HCT116 (cell line): ENCODE data around the gene NMU. TPM values are rescaled to one million over a fixed set of nuclear protein-coding genes. Genes with fewer than 3 reads are reported as not detected.
"Not testable (repeated sequence)": the region's sequence is repeated elsewhere in the genome, so short reads cannot be mapped to it uniquely, and the experiment has no call there.

Experiments
- ATAC-seq: fragments of 200-7000 bp; cut with Tn5 transposase; 2 replicates; pipeline ENCODE4 v1.9.1; 2020; ENCODE audit warnings: mild to moderate bottlenecking, moderate library complexity
- BruUV-seq: library from RNA; stranded (reverse); fragments of 400-500 nt; replicated peaks from 2 replicates; lab custom pipeline; 2021; lab: Mats Ljungman, UMichigan
- CTCF ChIA-PET: fragments of 300-600 bp; sonication (Branson Sonifier 250); formaldehyde crosslinking; loops from one replicate; lab custom pipeline; 2021; ENCODE audit warnings: antibody characterized with exemption; lab: Charles Lee
- POLR2A ChIA-PET: fragments of 300-600, 350-600 bp; sonication (Branson Sonifier 250); formaldehyde crosslinking; loops from one replicate; lab custom pipeline; 2021; ENCODE audit warnings: antibody characterized with exemption; lab: Charles Lee
- RAD21 ChIA-PET, 2 experiments: fragments of 300-600 bp; sonication (Branson Sonifier 250); formaldehyde crosslinking; loops; one replicate each; lab custom pipeline; 2023; ENCODE audit warnings: low total read pairs in 2 of 2; ENCODE audit not compliant: uncharacterized antibody in 2 of 2, unreplicated experiment in 2 of 2, low non-redundant PET in 1 of 2; lab: Charles Lee
- DNase-seq: peaks from one replicate; pipeline ENCODE4 v3.0.0-alpha.2; 2010; ENCODE audit warnings: low read depth, low spot score
- H2AFZ ChIP-seq: fragments of 200-600 bp; shearing (Covaris generic), sonication (generic); 2 replicates; pipeline ENCODE4 v1.6.1; 2017; ENCODE audit warnings: low read depth, mixed run types, mixed read lengths, antibody characterized with exemption, low read length; ENCODE audit not compliant: poor library complexity, severe bottlenecking
- H3K27ac ChIP-seq: 2 replicates; pipeline ENCODE4 v1.5.1; 2012; ENCODE audit warnings: low read depth, low read length
- H3K27me3 ChIP-seq: fragments of 200-600 bp; sonication (generic); 2 replicates; pipeline ENCODE4 v1.6.1; 2016; ENCODE audit warnings: mixed run types, low read length, mixed read lengths; ENCODE audit not compliant: insufficient read depth
- H3K36me3 ChIP-seq, 2 experiments: fragments of 200-500 bp in 1 of 2; fragments of 200-600 bp in 1 of 2; sonication (Bioruptor generic) in 1 of 2; sonication (generic) in 1 of 2; 2 replicates each; pipeline versions ENCODE4 v1.5.1 to v1.6.1; 2014 to 2016; ENCODE audit warnings: low read length in 2 of 2, inconsistent platforms in 1 of 2, mixed read lengths in 1 of 2, mixed run types in 1 of 2; ENCODE audit not compliant: insufficient read depth in 2 of 2, control insufficient read depth in 1 of 2
- H3K4me1 ChIP-seq, 2 experiments: fragments of 200-600 bp in 1 of 2; sonication (generic) in 1 of 2; 2 replicates each; pipeline versions ENCODE4 v1.5.1 to v1.6.1; 2012 to 2017; ENCODE audit warnings: low read length in 2 of 2, inconsistent platforms in 1 of 2, mild to moderate bottlenecking in 1 of 2, mixed read lengths in 1 of 2, mixed run types in 1 of 2, moderate library complexity in 1 of 2; ENCODE audit not compliant: insufficient read depth in 2 of 2, control insufficient read depth in 1 of 2
- H3K4me2 ChIP-seq: fragments of 200-600 bp; sonication (generic); 2 replicates; pipeline ENCODE4 v1.6.1; 2017; ENCODE audit warnings: mixed run types, low read length, mixed read lengths
- H3K4me3 ChIP-seq, 2 experiments: fragments of 200-600 bp in 1 of 2; sonication (generic) in 1 of 2; replicated peaks in 1 of 2; 2 replicates each; pipeline ENCODE4 v1.5.1; 2011 to 2016; ENCODE audit warnings: low read length in 2 of 2, control low read depth in 1 of 2, low read depth in 1 of 2, mild to moderate bottlenecking in 1 of 2, mixed read lengths in 1 of 2, mixed run types in 1 of 2
- H3K79me2 ChIP-seq: fragments of 200-600 bp; sonication (generic); 2 replicates; pipeline ENCODE4 v1.6.1; 2017; ENCODE audit warnings: mild to moderate bottlenecking, mixed run types, low read length, moderate library complexity, mixed read lengths; ENCODE audit not compliant: insufficient read depth
- H3K9ac ChIP-seq: fragments of 200-600 bp; sonication (generic); 2 replicates; pipeline ENCODE4 v1.6.1; 2016; ENCODE audit warnings: low read length, mixed read lengths
- H3K9me2 ChIP-seq: fragments of 200-600 bp; sonication (generic), shearing (Covaris generic); 2 replicates; pipeline ENCODE4 v1.6.1; 2017; ENCODE audit warnings: mixed run types, mild to moderate bottlenecking, moderate library complexity; ENCODE audit not compliant: insufficient read depth
- H3K9me3 ChIP-seq, 2 experiments: fragments of 200-500 bp in 1 of 2; fragments of 200-600 bp in 1 of 2; sonication (Bioruptor generic) in 1 of 2; sonication (generic) in 1 of 2; 2 replicates each; pipeline ENCODE4 v1.6.1; 2014 to 2017; ENCODE audit warnings: low read length in 2 of 2, mixed read lengths in 2 of 2, inconsistent platforms in 1 of 2, low read depth in 1 of 2, mild to moderate bottlenecking in 1 of 2, mixed run types in 1 of 2, moderate library complexity in 1 of 2; ENCODE audit not compliant: control insufficient read depth in 1 of 2, insufficient read depth in 1 of 2
- H4K20me1 ChIP-seq: fragments of 200-600 bp; sonication (generic), shearing (Covaris generic); 2 replicates; pipeline ENCODE4 v1.6.1; 2017; ENCODE audit warnings: mixed run types, mild to moderate bottlenecking, moderate library complexity; ENCODE audit not compliant: insufficient read depth
- CBX3 ChIP-seq: IDR thresholded peaks from 2 replicates; pipeline ENCODE4 v1.6.1; 2012; ENCODE audit warnings: low read depth
- CTCF ChIP-seq, 3 experiments: fragments of 200-600 bp in 1 of 3; sonication (generic) in 1 of 3; IDR thresholded peaks in 2 of 3; conservative IDR thresholded peaks in 1 of 3; 2 replicates each; pipeline ENCODE4 v1.5.1; 2012 to 2017; ENCODE audit warnings: low read depth in 2 of 3, low read length in 2 of 3, antibody characterized with exemption in 1 of 3, borderline replicate concordance in 1 of 3, control low read depth in 1 of 3, mild to moderate bottlenecking in 1 of 3, mixed read lengths in 1 of 3, mixed run types in 1 of 3, moderate library complexity in 1 of 3; ENCODE audit not compliant: insufficient read depth in 1 of 3
- EGR1 ChIP-seq: IDR thresholded peaks from 2 replicates; pipeline ENCODE4 v1.6.1; 2012; ENCODE audit warnings: low read depth
- EZH2phosphoT487 ChIP-seq: fragments of 200-600 bp; IDR thresholded peaks from 2 replicates; pipeline ENCODE4 v1.6.1; 2018; ENCODE audit warnings: antibody characterized with exemption, borderline replicate concordance
- FOSL1 ChIP-seq: IDR thresholded peaks from 2 replicates; pipeline ENCODE4 v1.6.1; 2012; ENCODE audit warnings: low read depth
- JUND ChIP-seq: IDR thresholded peaks from 2 replicates; pipeline ENCODE4 v1.6.1; 2012
- POLR2A ChIP-seq: IDR thresholded peaks from 2 replicates; pipeline ENCODE4 v1.7.0; 2011; ENCODE audit warnings: borderline replicate concordance; ENCODE audit not compliant: insufficient read depth, insufficient read length; ENCODE audit errors: extremely low read depth
- POLR2AphosphoS5 ChIP-seq: IDR thresholded peaks from 2 replicates; pipeline ENCODE4 v1.6.1; 2011; ENCODE audit warnings: mild to moderate bottlenecking, low read depth, low read length, moderate library complexity
- REST ChIP-seq: IDR thresholded peaks from 2 replicates; pipeline ENCODE4 v1.6.1; 2012; ENCODE audit warnings: low read depth
- SP1 ChIP-seq: IDR thresholded peaks from 2 replicates; pipeline ENCODE4 v1.6.1; 2012; ENCODE audit warnings: low read depth
- SRF ChIP-seq: IDR thresholded peaks from 2 replicates; pipeline ENCODE4 v1.6.1; 2012; ENCODE audit warnings: low read depth
- TCF7L2 ChIP-seq: IDR thresholded peaks from 2 replicates; pipeline ENCODE4 v1.7.0; 2011; ENCODE audit warnings: borderline replicate concordance, inconsistent platforms; ENCODE audit not compliant: insufficient read depth, insufficient read length; ENCODE audit errors: extremely low read depth
- YY1 ChIP-seq: IDR thresholded peaks from 2 replicates; pipeline ENCODE4 v1.6.1; 2011; ENCODE audit warnings: low read length, low read depth, moderate library complexity, mild to moderate bottlenecking; ENCODE audit not compliant: insufficient replicate concordance; ENCODE audit errors: extremely low read depth
- ZFX ChIP-seq: fragments of 450-650 bp; IDR thresholded peaks from 2 replicates; pipeline ENCODE4 v1.6.1; 2017
- intact Hi-C: fragments of 100-400 bp; cut with micrococcal nuclease; formaldehyde crosslinking; loops from 2 replicates; pipeline ENCODE4 v1.10.0; 2022
- total RNA-seq: library from RNA; stranded (reverse); gene quantifications from one replicate; pipeline ENCODE4 v1.2.1, GENCODE V29; 2021; ENCODE audit not compliant: unreplicated experiment
- TF ChIP-seq, protein P1 (sequence below): IDR thresholded peaks from 2 replicates; pipeline ENCODE4 v1.6.1; 2012

NMU gene
- total RNA-seq, 1 experiment from 2014 or later, result 81.1 TPM

DNA sequence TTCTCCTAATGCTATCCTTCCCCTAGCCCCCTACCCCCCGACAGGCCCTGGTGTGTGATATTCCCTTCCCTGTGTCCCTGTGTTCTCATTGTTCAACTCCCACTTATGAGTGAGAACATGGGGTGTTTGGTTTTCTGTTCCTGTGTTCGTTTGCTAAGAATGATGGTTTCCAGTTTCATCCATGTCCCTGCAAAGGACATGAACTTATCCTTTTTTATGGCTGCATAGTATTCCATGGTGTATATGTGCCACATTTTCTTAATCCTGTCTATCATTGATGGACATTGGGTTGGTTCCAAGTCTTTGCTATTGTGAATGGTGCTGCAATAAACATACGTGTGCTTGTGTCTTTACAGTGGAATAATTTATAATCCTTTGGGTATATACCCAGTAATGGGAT is 46.7 kb upstream of the NMU start:
- DNase-seq, POLR2A ChIA-PET, H3K9ac ChIP-seq, BruUV-seq, H3K4me1 ChIP-seq, RAD21 ChIA-PET, intact Hi-C loops, H3K4me3 ChIP-seq, H2AFZ ChIP-seq, H4K20me1 ChIP-seq, H3K4me2 ChIP-seq, H3K36me3 ChIP-seq, H3K9me3 ChIP-seq, H3K27ac ChIP-seq, H3K9me2 ChIP-seq, H3K27me3 ChIP-seq, ATAC-seq, H3K79me2 ChIP-seq, CTCF ChIA-PET: not testable (repeated sequence)

- POLR2A ChIA-PET, result no interaction called here
- BruUV-seq, result no TSS peak
- RAD21 ChIA-PET, result no interaction called here
- TF ChIP-seq JUND (no peak), SRF (no peak), CBX3 (no peak), TCF7L2 (no peak), EZH2phosphoT487 (no peak), YY1 (no peak), REST (no peak), FOSL1 (no peak), ZFX (no peak), POLR2AphosphoS5 (no peak), CTCF (IDR thresholded peaks at IDR 0.05 in 2 of 3, conservative IDR thresholded peaks at IDR 0.05 in 1 of 3; ENCODE audit: borderline replicate concordance in 1 of 3, insufficient read depth in 1 of 3, low read depth in 2 of 3, low read length in 2 of 3) (no peak), POLR2A (no peak), EGR1 (no peak), SP1 (no peak)
- TF ChIP-seq, protein P1, sequence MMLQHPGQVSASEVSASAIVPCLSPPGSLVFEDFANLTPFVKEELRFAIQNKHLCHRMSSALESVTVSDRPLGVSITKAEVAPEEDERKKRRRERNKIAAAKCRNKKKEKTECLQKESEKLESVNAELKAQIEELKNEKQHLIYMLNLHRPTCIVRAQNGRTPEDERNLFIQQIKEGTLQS, result no peak
These were observed 46.2 kb upstream of the NMU start for GRCh38 chr4:55682295-55682694.

More at GRCh38 chr4:55682295-55682694, 46.2 kb upstream of the NMU start:
- Histone ChIP-seq H3K9me2 (no peaks in the 10 kb centered on the region), H3K36me3 (no peaks in the 10 kb centered on the region), H3K4me2 (no peak overlapping the region), H2AFZ (no peak overlapping the region), H3K27ac (no peak overlapping the region), H3K9ac (no peak overlapping the region), H3K4me3 (no peak overlapping the region), H3K27me3 (no peaks in the 10 kb centered on the region), H3K9me3 (no peaks in the 10 kb centered on the region), H3K4me1 (no peaks in the 10 kb centered on the region), H3K79me2 (no peaks in the 10 kb centered on the region), H4K20me1 (no peaks in the 10 kb centered on the region)
- intact Hi-C loops, result no loop called here
- CTCF ChIA-PET, result no interaction called here
- ATAC-seq, result no peak
- DNase-seq, result no peak
